Subcutaneous adipose tissue (tissue), 4 donors: ENCODE data around the gene IFT122. TPM values are rescaled to one million over a fixed set of nuclear protein-coding genes. Genes with fewer than 3 reads are reported as not detected.

Source experiments
- CTCF ChIP-seq: fragments of 450-650 bp; IDR thresholded peaks from one replicate; pipeline ENCODE4 v1.5.1; 2016; ENCODE audit warnings: low read depth, mild to moderate bottlenecking, control low read depth, antibody characterized with exemption, moderate library complexity
- total RNA-seq, 4 donors: library from RNA; depleted of rRNA; stranded (reverse); fragments of >200 nt; gene quantifications; one replicate each; pipeline ENCODE4 v1.1.0, GENCODE V29; 2016

Gene IFT122
- total RNA-seq, 4 donors from 2014 or later = 26.4 to 57.3 (median 45.3) TPM

- no peak for TF ChIP-seq CTCF
These were observed 33.2 kb downstream of the IFT122 start for GRCh38 chr3:129473067-129473768.

GRCh38 chr3:129473769-129474152, 33.7 kb downstream of the IFT122 start:
- no peak for TF ChIP-seq CTCF

- no peak for TF ChIP-seq CTCF
These were observed 35.2 kb downstream of the IFT122 start for GRCh38 chr3:129474984-129475804.

GRCh38 chr3:129475863-129476262, 35.8 kb downstream of the IFT122 start:
- no peak for TF ChIP-seq CTCF

- TF ChIP-seq CTCF = no peak
These were observed 36.6 kb downstream of the IFT122 start for GRCh38 chr3:129476586-129476985.

- TF ChIP-seq CTCF = no peak
These were observed 41.8 kb downstream of the IFT122 start for GRCh38 chr3:129481766-129482332.

GRCh38 chr3:129482721-129483120, 42.7 kb downstream of the IFT122 start:
- TF ChIP-seq CTCF = no peak
